GM18508 (cell line): Measurements from ENCODE around the gene THADA.

Experiments
- ATAC-seq: cut with Tn5 transposase; IDR thresholded peaks from one replicate; pipeline ENCODE4 v1.9.1; 2021; ENCODE audit warnings: moderate number of reproducible peaks; ENCODE audit not compliant: insufficient read depth, unreplicated experiment

The THADA gene

DNA sequence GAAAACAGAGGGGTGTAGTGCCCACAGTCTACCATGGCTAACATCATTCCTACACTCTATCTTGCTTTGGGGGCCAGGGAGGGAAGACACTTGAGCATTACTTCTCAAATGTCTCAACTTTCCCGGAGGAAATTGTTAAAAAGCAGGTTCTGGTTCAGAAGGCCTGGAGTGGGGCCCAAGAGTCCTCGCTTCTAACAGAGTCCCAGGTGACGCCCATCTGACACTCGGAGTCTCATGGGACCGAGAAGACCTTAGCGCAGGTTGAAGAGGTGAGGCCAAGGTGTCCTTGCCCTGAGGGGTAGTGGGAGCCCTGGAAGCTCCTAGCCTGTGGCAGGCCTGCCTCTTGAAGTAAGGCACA lies 409.5 kb downstream of the THADA start:
- ATAC-seq: no peak

DNA sequence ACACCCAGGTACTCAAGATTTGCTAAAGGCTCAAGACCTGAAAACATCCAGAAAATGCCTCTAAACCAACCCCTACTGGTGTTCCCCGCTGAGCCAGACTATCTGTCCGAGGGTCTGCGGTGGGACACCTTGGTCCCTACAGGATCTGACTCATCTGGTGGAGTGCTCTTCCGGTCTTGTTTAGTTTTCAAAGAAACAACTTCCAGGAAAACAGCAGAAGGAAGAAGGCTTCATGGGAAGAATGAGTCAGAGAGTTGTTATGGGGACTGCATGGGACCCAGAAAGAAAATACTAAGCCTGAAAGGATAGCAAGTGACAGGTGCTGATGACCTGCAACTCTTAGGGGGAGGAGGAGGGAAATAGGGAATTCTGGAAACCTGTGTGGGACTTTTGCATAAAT lies 410.7 kb downstream of the THADA start:
- no peak for ATAC-seq

DNA sequence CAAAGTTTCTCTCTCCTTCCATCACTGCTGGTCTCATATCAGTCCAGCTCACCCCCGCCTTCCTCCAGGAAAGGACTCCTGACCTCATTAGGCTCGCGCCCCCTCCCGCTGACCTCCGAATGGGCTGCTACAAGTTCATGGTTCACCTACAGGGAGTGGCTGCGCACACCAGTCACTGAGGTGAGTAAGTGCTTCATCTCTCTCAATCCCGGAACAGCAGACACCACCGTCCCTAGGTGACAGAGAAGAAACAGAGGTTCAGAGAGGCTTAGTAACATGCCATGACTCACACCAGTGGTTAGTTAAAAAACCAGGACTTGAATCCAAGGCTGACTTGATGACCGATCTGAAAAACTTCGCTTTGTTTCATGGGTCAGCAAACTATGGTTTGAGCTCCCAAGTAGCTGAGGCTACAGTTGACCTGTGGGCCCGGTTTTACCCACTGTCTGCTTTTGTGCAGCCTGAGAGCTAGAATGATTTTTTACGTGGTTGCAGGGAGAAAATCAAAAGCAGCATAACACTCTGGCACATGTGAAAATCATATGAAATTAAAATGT lies 411.4 kb downstream of the THADA start:
- ATAC-seq: no peak

DNA sequence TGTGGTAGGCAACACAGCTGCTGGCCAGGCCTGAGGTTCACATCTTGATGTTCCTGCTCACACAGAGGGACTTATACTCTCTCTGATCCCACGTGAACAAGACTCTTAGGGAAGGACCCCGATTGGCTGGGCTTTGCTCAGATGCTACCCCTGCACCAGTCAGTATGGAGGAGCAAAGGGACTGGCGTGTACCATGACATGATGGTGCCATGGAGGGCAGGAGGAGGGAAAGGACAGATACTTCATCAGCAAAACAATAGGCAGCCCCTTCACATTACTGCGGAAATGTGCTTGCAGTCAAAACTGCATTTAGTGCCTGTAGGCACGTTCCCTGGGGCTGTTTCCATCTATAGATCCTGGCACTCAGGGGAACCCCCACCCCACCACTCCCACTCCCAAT lies 412.1 kb downstream of the THADA start:
- ATAC-seq: no peak

DNA sequence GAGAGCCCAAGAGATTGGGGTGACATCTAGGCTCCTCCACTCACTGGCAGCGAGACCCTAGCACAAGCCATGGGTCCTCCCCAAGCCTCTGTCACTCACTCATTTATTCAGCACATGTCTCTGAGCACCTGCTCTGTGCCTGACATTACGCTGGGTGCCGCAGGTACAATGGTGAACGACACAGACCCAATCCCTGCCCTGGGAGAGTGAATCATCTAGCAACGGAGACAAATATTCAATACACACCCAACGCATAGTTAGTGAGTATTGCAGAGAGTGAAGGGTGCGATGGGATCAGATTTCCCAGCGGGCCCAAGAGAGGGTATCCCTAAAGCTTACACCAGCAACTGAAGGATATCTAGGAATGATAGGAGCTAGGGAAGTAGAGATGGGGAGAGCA lies 414.9 kb downstream of the THADA start:
- ATAC-seq: no peak
